GM10847 (cell line): ENCODE data around the gene PRKCD.

Source experiments
- POLR2A ChIP-seq: IDR thresholded peaks from 2 replicates; pipeline ENCODE4 v1.6.1; 2011; ENCODE audit not compliant: insufficient read length; ENCODE audit errors: extremely low read depth

Gene PRKCD

GRCh38 chr3:53198996-53199395 is 38.0 kb downstream of the PRKCD start:
- TF ChIP-seq POLR2A, result no peak

- TF ChIP-seq POLR2A, result no peak
Measured at GRCh38 chr3:53199834-53200233, 38.8 kb downstream of the PRKCD start.

- no peak for TF ChIP-seq POLR2A
Measured at GRCh38 chr3:53200501-53201498, 39.8 kb downstream of the PRKCD start.

GRCh38 chr3:53202331-53203015 is 41.5 kb downstream of the PRKCD start:
- no peak for TF ChIP-seq POLR2A

GRCh38 chr3:53211706-53212702 is 51.0 kb downstream of the PRKCD start:
- TF ChIP-seq POLR2A, result no peak

- no peak for TF ChIP-seq POLR2A
Measured at GRCh38 chr3:53213276-53213675, 52.3 kb downstream of the PRKCD start.

- no peak for TF ChIP-seq POLR2A
Measured at GRCh38 chr3:53215816-53216215, 54.8 kb downstream of the PRKCD start.

GRCh38 chr3:53216723-53217122 is 55.7 kb downstream of the PRKCD start:
- no peak for TF ChIP-seq POLR2A

GRCh38 chr3:53217175-53217574 is 56.2 kb downstream of the PRKCD start:
- TF ChIP-seq POLR2A, result no peak

GRCh38 chr3:53218131-53218530 is 57.1 kb downstream of the PRKCD start:
- TF ChIP-seq POLR2A, result no peak

- TF ChIP-seq POLR2A, result no peak
Measured at GRCh38 chr3:53219895-53220483, 59.0 kb downstream of the PRKCD start.

- no peak for TF ChIP-seq POLR2A
Measured at GRCh38 chr3:53221345-53221744, 60.3 kb downstream of the PRKCD start.

- no peak for TF ChIP-seq POLR2A
Measured at GRCh38 chr3:53221827-53222182, 60.8 kb downstream of the PRKCD start.

GRCh38 chr3:53222183-53222901 is 61.3 kb downstream of the PRKCD start:
- TF ChIP-seq POLR2A, result no peak

GRCh38 chr3:53223025-53223424 is 62.0 kb downstream of the PRKCD start:
- TF ChIP-seq POLR2A, result no peak

- no peak for TF ChIP-seq POLR2A
Measured at GRCh38 chr3:53223541-53223966, 62.5 kb downstream of the PRKCD start.
